ENCODE results near the gene ARHGAP5. TPM values are rescaled to one million over a fixed set of nuclear protein-coding genes. Genes with fewer than 3 reads are reported as not detected.
A peak's percentile ranks its signal among the peaks of the same experiment; 100 is the strongest.
"Not testable (repeated sequence)": the region's sequence is repeated elsewhere in the genome, so short reads cannot be mapped to it uniquely, and the experiment has no call there.

ARHGAP5 gene
- total RNA-seq, 1 experiment from 2014 or later, result 25.3 TPM

GRCh38 chr14:32110548-32110896 is 33.4 kb downstream of the ARHGAP5 start:
- no peak for DNase-seq (ENCODE audit: low spot score)

- no peak for DNase-seq (ENCODE audit: low spot score)
Observed at GRCh38 chr14:32121536-32121935, 44.4 kb downstream of the ARHGAP5 start.

- no peak for DNase-seq (ENCODE audit: low spot score)
Observed at GRCh38 chr14:32121948-32122347, 44.8 kb downstream of the ARHGAP5 start.

- DNase-seq (ENCODE audit: low spot score), result not testable (repeated sequence)
Observed at GRCh38 chr14:32126899-32127730, 50.0 kb downstream of the ARHGAP5 start.

GRCh38 chr14:32127731-32128654 is 50.9 kb downstream of the ARHGAP5 start:
- not testable (repeated sequence) for DNase-seq (ENCODE audit: low spot score)

GRCh38 chr14:32128703-32129102 is 51.6 kb downstream of the ARHGAP5 start:
- no peak for DNase-seq (ENCODE audit: low spot score)

GRCh38 chr14:32129124-32129523 is 52.0 kb downstream of the ARHGAP5 start:
- DNase-seq (ENCODE audit: low spot score), result peak; percentile 59

GRCh38 chr14:32131689-32132088 is 54.6 kb downstream of the ARHGAP5 start:
- DNase-seq (ENCODE audit: low spot score), result not testable (repeated sequence)

GRCh38 chr14:32134448-32135097 is 57.5 kb downstream of the ARHGAP5 start:
- peak; percentile 5 for DNase-seq (ENCODE audit: low spot score)

- DNase-seq (ENCODE audit: low spot score), result no peak
Observed at GRCh38 chr14:32136027-32136825, 59.1 kb downstream of the ARHGAP5 start.

- DNase-seq (ENCODE audit: low spot score), result no peak
Observed at GRCh38 chr14:32137313-32137712, 60.2 kb downstream of the ARHGAP5 start.

- no peak for DNase-seq (ENCODE audit: low spot score)
Observed at GRCh38 chr14:32137892-32138291, 60.8 kb downstream of the ARHGAP5 start.

GRCh38 chr14:32142341-32142740 is 65.2 kb downstream of the ARHGAP5 start:
- no peak for DNase-seq (ENCODE audit: low spot score)

- DNase-seq (ENCODE audit: low spot score), result no peak
Observed at GRCh38 chr14:32142754-32143437, 65.8 kb downstream of the ARHGAP5 start.

GRCh38 chr14:32150392-32150791 is 73.3 kb downstream of the ARHGAP5 start:
- no peak for DNase-seq (ENCODE audit: low spot score)

GRCh38 chr14:32166029-32166428 is 88.9 kb downstream of the ARHGAP5 start:
- no peak for DNase-seq (ENCODE audit: low spot score)

GRCh38 chr14:32166924-32167323 is 89.8 kb downstream of the ARHGAP5 start:
- DNase-seq (ENCODE audit: low spot score), result no peak

- DNase-seq (ENCODE audit: low spot score), result no peak
Observed at GRCh38 chr14:32167907-32168306, 90.8 kb downstream of the ARHGAP5 start.

- DNase-seq (ENCODE audit: low spot score), result no peak
Observed at GRCh38 chr14:32169191-32169590, 92.1 kb downstream of the ARHGAP5 start.

- no peak for DNase-seq (ENCODE audit: low spot score)
Observed at GRCh38 chr14:32171469-32171868, 94.4 kb downstream of the ARHGAP5 start.

Measured in H4 (cell line).